GM18508 (cell line): ENCODE results near the gene MARK4.

Experiments used
- ATAC-seq: cut with Tn5 transposase; IDR thresholded peaks from one replicate; pipeline ENCODE4 v1.9.1; 2021; ENCODE audit warnings: moderate number of reproducible peaks; ENCODE audit not compliant: insufficient read depth, unreplicated experiment

Gene MARK4

DNA sequence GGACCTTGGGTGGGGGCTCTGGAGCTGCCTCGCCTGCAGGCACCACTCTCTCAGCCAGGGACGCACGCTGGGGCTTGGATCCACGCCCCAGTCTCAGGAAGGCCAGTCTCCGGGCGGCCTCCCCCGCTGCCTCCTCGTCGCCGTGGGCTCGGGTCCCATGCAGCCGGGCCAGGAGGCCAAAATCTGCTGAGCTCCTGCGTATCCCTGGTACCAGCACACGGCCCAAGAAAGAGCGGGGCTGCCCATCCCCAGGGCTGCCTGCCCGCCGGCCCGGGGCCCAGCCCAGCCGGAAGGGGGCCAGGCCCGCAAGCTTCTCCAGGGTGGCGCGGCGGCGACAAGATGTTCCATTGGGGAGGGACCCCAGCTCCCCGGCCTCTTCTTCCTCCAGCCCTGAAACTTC, 12.5 kb upstream of the MARK4 start:
- no peak for ATAC-seq

DNA sequence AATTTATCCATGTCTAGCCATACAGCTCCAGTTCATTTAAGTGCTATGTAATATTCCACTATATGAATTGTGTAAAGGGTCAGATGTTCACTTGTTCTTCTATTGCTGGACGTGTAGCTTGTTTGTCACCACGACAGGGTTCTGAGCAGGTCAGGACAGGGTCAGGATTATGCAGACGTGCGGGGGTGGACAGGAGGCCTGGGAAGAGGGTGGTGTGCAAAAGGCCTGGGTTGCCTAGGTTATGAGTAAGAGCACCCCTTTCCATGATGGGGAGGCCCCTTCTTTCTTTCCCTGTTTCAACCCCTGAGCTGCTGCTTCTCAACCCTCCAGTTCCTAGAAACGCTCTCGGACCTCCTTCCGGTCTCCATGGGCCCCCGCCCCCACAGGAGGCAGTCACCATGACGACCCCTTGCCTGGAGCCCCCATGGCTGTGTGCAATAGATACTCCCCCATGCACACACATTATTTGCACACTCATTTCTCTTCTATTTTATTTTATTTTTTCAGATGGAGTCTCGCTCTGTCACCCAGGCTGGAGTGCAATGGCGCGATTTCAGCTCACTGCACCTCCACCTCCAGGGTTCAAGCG, 7.8 kb upstream of the MARK4 start:
- no peak for ATAC-seq

DNA sequence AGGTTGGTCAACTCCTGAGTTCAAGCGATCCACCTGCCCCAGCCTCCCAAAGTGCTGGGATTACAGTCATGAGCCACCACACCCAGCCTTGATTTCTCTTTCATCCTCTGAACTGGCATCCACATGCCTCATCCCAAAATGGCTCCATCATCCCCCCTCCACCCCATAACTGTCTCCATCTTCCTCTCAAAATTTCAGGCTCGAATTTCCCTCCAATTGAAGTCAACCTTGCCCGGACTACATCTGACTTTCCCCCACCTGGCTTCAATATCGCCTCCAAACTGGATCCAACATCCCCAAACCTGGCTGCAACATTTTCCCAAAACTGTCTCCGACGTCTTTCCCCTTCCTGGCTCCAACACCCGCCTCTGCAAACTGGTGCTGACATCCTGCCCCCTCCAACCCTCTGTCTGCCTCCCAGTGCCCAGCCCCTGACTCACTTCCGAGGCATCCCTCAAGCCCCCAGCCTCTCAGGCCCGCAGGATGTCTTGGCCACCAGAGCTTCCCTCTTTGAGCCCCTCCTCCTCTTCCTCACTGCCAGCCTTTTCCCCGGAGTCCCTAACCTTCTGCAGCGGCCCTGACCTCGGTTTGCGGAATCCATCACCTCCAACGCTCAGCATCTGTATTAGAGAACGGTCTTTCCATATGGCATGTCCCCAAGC, 6.8 kb upstream of the MARK4 start:
- ATAC-seq = no peak

DNA sequence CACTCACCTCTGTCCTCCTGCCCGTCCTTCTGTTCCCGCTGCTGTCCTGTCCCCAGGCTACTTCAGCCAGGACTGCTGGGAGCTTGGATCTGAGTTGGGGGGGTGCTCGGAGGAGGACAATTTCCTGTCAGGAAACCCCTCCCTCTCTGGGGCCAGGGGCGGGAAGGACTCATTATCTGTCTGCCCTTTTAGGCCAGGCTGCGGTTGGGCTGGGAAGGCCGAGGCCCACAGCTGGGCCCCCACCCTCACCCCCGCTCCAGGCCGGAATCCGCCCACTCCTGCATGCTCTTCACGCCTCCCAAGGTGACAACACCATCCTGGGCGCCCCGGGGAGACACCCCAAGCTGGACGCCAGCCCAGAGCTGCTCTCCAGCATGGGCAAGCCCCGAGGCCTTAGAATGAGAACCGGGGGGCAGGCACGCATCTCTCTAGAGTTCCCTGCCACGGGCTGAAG, 5.7 kb upstream of the MARK4 start, which contains the start of gene EXOC3L2:
EXOC3L2 (minus strand) TSS at position 74 of the 454 bp plus-strand sequence. CDS start 6,362 bp downstream, outside the sequence.
- no peak for ATAC-seq

GRCh38 chr19:45245826-45246225, 5.2 kb upstream of the MARK4 start:
- ATAC-seq = no peak

DNA sequence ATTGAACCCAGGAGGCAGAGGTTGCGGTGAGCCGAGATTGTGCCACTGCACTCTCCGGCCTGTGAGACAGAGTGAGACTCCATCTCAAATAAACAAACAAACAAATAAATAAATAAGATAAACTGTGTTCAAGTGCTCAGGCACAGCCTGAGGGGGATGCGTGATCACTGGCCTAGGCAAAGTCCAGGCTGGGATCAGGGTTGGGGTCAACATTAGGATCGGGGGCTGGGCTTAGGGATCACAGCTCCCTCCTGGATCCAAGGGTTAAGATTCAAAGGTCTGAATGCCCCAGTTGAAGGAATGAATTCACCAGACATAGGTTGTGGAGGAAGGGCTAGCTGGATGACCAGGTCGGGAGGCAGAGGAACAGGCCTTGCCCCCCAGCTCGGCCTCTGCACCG, 3.9 kb upstream of the MARK4 start:
- no peak for ATAC-seq

GRCh38 chr19:45249261-45250033, 1.6 kb upstream of the MARK4 start:
- ATAC-seq = no peak

DNA sequence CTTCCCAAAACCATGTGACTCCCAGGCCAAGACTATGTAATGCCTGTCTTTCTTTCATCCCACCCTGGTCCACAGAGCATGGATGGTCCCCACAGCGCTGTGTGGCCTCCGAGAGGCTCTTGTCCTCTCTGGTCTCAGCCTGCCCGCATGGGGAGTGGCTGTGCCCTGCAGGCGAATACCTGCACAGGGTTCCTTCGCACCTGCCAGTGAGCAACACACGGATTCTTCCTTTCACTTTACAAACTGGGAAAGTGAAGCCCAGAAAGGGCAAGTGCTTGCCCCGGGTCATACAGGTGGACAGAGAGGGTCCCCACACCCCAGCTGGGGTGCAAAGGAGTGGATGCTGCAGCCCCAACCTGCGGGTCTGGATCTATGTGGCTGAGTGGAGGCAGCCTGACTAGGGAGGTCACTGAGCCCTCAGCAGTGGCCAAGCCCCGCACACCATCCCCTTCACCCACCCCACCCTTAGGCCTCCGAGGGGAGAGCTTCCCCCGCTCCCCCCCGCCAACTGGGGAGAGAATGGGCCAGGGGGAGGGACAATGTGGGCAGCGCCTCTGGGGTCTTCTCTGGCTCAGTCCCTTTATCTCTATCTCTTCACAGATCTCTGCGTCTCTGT, 747 bp upstream of the MARK4 start:
- ATAC-seq = no peak

- ATAC-seq = no peak
Observed at GRCh38 chr19:45251452-45252354, 632 bp downstream of the MARK4 start.

GRCh38 chr19:45253396-45254027, 2.4 kb downstream of the MARK4 start:
- ATAC-seq = no peak

GRCh38 chr19:45254044-45254531, 3.0 kb downstream of the MARK4 start:
- no peak for ATAC-seq

DNA sequence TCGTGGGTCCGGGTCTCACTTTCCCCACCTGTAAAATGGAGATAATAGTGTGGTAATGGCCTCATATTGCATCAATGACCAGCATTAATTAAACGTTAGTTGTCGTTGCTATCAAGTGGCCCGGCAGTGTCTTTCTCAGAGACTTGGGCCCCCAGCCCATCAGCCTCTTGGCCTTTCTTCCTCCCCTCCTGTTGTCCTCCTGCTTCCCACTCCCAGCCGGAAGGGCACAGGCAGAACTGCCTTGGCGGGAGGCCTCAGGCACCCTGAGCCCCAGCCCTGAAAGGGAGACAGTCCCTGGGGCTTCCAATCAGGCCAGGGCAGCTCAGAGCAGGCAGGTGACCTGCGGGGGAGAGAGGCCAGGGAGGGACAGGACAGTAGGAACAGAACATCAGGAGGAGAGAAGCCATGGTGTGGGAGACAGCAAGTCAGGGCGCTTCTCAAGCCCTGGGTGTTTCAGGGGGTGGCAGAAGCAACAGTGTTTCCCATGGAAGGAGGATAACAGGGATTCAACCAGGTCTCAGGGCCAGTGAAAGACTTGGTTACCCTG, 4.6 kb downstream of the MARK4 start:
- no peak for ATAC-seq

- ATAC-seq = no peak
Observed at GRCh38 chr19:45256836-45257235, 5.8 kb downstream of the MARK4 start.

GRCh38 chr19:45258862-45259261, 7.8 kb downstream of the MARK4 start:
- no peak for ATAC-seq

- ATAC-seq = no peak
Observed at GRCh38 chr19:45262570-45262969, 11.5 kb downstream of the MARK4 start.

DNA sequence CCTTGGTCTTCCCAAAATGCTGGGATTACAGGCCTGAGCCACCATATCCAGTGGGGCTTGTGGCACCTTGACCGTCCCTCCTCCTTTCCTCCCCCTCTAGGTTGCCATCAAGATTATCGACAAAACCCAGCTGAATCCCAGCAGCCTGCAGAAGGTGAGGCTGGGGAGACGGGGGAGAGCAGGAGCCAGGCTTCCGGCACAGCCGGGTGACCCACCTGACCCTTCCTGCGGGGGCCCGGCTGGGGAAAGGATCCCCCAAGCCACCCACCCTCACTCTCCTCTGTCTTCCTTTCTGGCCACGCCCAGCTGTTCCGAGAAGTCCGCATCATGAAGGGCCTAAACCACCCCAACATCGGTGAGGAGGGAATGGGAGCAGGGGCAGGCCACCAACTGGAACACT, 11.9 kb downstream of the MARK4 start:
- ATAC-seq = no peak

- no peak for ATAC-seq
Observed at GRCh38 chr19:45264781-45265317, 13.8 kb downstream of the MARK4 start.

GRCh38 chr19:45265375-45265774, 14.3 kb downstream of the MARK4 start:
- ATAC-seq = no peak

DNA sequence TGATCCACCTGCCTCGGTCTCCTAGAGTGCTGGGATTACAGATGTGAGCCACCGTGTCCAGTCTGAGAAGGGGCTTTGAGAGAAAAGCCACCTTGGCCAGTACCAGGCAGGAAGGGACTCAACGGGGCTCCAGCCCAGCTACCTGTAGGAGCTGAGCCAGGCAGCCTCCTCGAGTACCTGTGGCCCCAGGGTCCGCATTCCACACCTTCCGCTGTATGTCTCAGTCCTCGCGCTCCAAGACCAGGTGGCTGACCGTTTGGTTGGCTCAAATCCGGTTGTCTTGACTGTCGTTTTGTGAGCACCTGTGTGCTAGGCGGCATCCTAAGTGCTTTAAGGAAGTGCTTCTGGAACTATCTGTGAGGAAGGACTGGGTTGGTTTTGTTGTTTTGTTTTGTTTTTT, 16.2 kb downstream of the MARK4 start:
- ATAC-seq = no peak
